ENCODE data around the gene CRYGC. TPM values are rescaled to one million over a fixed set of nuclear protein-coding genes. Genes with fewer than 3 reads are reported as not detected.

CRYGC gene
- total RNA-seq, 1 donor from 2014 or later = not detected

DNA sequence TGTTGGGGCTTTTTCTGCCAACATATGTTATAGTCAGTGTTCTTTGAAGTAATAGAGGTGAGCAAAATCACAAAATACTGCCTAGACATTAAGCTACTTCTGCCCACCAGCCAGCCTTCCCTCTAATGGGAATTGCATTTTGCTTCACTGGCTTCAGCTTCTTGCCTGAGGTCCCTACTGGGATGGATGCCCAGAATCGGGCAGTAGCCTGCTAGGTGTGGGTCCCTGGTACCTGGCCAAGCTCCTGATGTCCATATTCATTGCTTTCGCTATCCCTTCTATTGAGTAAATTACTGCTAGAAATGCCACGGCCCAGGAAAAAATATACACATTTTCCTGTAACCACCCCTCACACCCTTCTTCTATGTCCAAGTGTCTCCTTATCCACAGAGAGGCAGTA lies 32.3 kb downstream of the CRYGC start:
- TF ChIP-seq, protein P1, sequence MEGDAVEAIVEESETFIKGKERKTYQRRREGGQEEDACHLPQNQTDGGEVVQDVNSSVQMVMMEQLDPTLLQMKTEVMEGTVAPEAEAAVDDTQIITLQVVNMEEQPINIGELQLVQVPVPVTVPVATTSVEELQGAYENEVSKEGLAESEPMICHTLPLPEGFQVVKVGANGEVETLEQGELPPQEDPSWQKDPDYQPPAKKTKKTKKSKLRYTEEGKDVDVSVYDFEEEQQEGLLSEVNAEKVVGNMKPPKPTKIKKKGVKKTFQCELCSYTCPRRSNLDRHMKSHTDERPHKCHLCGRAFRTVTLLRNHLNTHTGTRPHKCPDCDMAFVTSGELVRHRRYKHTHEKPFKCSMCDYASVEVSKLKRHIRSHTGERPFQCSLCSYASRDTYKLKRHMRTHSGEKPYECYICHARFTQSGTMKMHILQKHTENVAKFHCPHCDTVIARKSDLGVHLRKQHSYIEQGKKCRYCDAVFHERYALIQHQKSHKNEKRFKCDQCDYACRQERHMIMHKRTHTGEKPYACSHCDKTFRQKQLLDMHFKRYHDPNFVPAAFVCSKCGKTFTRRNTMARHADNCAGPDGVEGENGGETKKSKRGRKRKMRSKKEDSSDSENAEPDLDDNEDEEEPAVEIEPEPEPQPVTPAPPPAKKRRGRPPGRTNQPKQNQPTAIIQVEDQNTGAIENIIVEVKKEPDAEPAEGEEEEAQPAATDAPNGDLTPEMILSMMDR (IDR thresholded peaks at IDR 0.05; ENCODE audit: unreplicated experiment) = no peak

DNA sequence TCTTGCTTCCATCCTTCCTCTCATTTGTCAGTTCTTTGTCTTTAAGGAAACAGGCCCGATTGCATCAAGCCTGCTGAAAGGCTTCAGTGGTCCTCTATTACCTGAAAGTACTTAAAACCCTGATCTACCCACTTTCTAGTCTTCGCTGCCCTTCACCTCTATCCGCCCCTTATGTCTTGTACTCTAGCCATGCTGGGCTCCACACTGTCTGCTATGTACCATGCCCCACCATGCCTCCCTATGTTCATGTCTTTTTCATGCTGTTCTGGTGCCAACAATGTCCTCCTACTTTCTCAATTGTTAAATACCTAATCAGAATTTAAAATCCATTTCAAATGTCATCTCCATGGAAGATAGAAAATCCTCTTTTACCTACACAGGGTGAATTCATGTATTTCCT lies 33.5 kb downstream of the CRYGC start:
- Mint-ChIP-seq H3K27ac (ENCODE audit: unreplicated experiment) (no peak overlapping the region), H3K4me1 (ENCODE audit: unreplicated experiment) (peaks cover 10% of the 10 kb centered on the region), H3K4me3 (ENCODE audit: unreplicated experiment) (no peak overlapping the region), H3K27me3 (ENCODE audit: unreplicated experiment) (peaks cover 2% of the 10 kb centered on the region), H3K36me3 (ENCODE audit: low read depth, unreplicated experiment) (no peaks in the 10 kb centered on the region), H3K9me3 (ENCODE audit: unreplicated experiment) (no peaks in the 10 kb centered on the region)
- TF ChIP-seq, protein P1 (IDR thresholded peaks at IDR 0.05; ENCODE audit: unreplicated experiment) = no peak
- no peak for DNase-seq (ENCODE audit: low spot score)

More for the DNA sequence above, 32.3 kb downstream of the CRYGC start:
- Mint-ChIP-seq H3K27me3 (ENCODE audit: unreplicated experiment) (peaks cover 2% of the 10 kb centered on the region), H3K4me1 (ENCODE audit: unreplicated experiment) (peaks cover 10% of the 10 kb centered on the region), H3K27ac (ENCODE audit: unreplicated experiment) (no peak overlapping the region), H3K9me3 (ENCODE audit: unreplicated experiment) (no peaks in the 10 kb centered on the region), H3K4me3 (ENCODE audit: unreplicated experiment) (no peak overlapping the region), H3K36me3 (ENCODE audit: low read depth, unreplicated experiment) (no peaks in the 10 kb centered on the region)
- no peak for DNase-seq (ENCODE audit: low spot score)

DNA sequence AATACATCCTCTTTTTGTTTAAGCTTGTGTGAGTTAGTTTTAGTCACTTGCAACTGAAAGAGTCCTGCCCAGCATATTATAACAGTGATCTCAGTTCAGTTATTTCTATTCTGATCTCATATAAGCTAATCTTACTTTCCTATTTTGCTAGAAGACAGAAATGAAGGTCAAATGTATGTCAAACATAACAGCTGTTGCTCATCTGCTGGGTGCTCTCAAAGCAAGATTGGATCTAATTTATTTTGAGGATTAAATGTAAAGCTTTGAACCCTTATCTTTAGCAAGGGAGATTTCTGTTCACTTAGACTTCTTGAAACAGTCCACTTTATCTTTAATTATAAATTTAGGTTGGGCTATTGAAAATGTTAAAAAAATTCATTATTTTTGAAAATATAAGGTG lies 36.5 kb downstream of the CRYGC start:
- Mint-ChIP-seq H3K4me1 (ENCODE audit: unreplicated experiment) (peaks cover 10% of the 10 kb centered on the region), H3K9me3 (ENCODE audit: unreplicated experiment) (no peaks in the 10 kb centered on the region), H3K27ac (ENCODE audit: unreplicated experiment) (no peak overlapping the region), H3K27me3 (ENCODE audit: unreplicated experiment) (peaks cover 4% of the 10 kb centered on the region), H3K4me3 (ENCODE audit: unreplicated experiment) (no peak overlapping the region), H3K36me3 (ENCODE audit: low read depth, unreplicated experiment) (no peaks in the 10 kb centered on the region)
- DNase-seq (ENCODE audit: low spot score) = no peak
- TF ChIP-seq, protein P1 (IDR thresholded peaks at IDR 0.05; ENCODE audit: unreplicated experiment) = no peak

DNA sequence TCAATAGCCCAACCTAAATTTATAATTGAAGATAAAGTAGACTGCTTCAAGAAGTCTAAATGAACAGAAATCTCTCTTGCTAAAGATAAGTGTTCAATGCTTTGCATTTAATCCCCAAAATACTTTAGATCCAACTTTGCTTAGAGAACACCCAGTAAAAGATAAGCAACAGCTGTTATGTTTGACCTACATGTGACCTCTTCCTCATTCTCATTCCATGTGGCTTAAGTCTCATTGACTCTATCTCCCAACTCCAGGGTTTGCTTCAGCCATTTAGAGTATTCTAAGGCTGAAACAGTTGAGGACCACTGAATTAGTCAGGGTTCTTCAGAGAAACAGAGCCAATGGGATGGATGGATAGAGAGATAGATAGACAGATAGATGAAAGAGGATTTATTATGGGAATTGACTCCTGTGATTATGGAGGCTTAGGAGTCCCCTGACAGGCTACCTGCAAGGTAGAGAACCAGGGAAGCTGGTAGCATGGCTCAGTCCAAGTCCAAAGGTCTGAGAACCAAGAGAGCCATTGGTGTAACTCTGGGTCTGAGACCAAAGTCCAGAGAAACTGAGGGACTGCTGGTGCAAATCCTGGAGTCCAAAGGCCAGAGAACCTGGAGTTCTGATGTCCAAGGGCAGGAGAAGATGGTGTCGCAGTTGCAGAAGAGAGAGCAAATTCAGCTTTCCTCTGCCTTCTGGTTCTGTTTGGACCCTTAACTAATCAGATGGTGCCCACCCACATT lies 37.4 kb downstream of the CRYGC start:
- Mint-ChIP-seq H3K4me3 (ENCODE audit: unreplicated experiment) (no peak overlapping the region), H3K9me3 (ENCODE audit: unreplicated experiment) (no peaks in the 10 kb centered on the region), H3K36me3 (ENCODE audit: low read depth, unreplicated experiment) (no peaks in the 10 kb centered on the region), H3K27ac (ENCODE audit: unreplicated experiment) (no peak overlapping the region), H3K27me3 (ENCODE audit: unreplicated experiment) (peaks cover 4% of the 10 kb centered on the region), H3K4me1 (ENCODE audit: unreplicated experiment) (peaks cover 10% of the 10 kb centered on the region)
- TF ChIP-seq, protein P1 (IDR thresholded peaks at IDR 0.05; ENCODE audit: unreplicated experiment) = no peak
- no peak for DNase-seq (ENCODE audit: low spot score)

DNA sequence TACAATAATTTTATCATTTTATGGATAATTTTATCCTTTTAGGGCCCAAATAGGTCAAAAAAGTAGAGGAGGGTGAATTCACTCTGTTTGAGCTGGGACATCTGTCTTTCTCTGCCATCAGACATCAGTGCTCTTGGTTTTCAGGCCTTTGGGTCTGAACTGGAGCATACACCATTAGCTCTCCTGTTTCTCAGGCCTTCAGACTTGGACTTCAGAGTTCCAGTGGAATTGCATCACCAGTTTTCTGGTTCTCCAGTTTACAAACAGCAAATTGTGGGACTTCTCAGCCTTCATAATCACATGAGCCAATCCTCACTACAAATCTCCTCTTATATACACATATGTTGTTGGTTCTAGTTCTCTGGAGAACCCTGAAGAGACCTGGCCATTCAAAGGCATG lies 39.2 kb downstream of the CRYGC start:
- TF ChIP-seq, protein P1 (IDR thresholded peaks at IDR 0.05; ENCODE audit: unreplicated experiment) = no peak
- Mint-ChIP-seq H3K27me3 (ENCODE audit: unreplicated experiment) (peaks cover 2% of the 10 kb centered on the region), H3K4me3 (ENCODE audit: unreplicated experiment) (no peak overlapping the region), H3K9me3 (ENCODE audit: unreplicated experiment) (peaks cover 5% of the 10 kb centered on the region), H3K27ac (ENCODE audit: unreplicated experiment) (no peak overlapping the region), H3K36me3 (ENCODE audit: low read depth, unreplicated experiment) (no peaks in the 10 kb centered on the region), H3K4me1 (ENCODE audit: unreplicated experiment) (peaks cover 3% of the 10 kb centered on the region)
- DNase-seq (ENCODE audit: low spot score) = no peak
